Measurements from ENCODE around the gene PTAR1. TPM values are rescaled to one million over a fixed set of nuclear protein-coding genes. Genes with fewer than 3 reads are reported as not detected.
A peak's percentile ranks its signal among the peaks of the same experiment; 100 is the strongest.

Gene PTAR1
- total and polyA plus RNA-seq, 8 donors, result 49.5 to 117 (median 73.1) TPM

GRCh38 chr9:69744688-69745380 lies 15.0 kb downstream of the PTAR1 start:
- no peaks in the 10 kb centered on the region for H3K9me3 ChIP-seq
- H3K27me3 ChIP-seq, result no peaks in the 10 kb centered on the region
- DNase-seq (no peak), ATAC-seq (no peak)
- TF ChIP-seq CTCF (IDR thresholded peaks at IDR 0.05), result no peak
- peak overlapping the region in 1 of 2 donors; percentile 83 for H3K27ac ChIP-seq
- peaks cover 0 to 19% of the 10 kb centered on the region in 2 donors for H3K36me3 ChIP-seq
- no peak overlapping the region for H3K4me3 ChIP-seq
- intact Hi-C loops (cut with DNase I), result no loop called here
- peaks cover 0 to 24% of the 10 kb centered on the region in 2 donors for H3K4me1 ChIP-seq

DNA sequence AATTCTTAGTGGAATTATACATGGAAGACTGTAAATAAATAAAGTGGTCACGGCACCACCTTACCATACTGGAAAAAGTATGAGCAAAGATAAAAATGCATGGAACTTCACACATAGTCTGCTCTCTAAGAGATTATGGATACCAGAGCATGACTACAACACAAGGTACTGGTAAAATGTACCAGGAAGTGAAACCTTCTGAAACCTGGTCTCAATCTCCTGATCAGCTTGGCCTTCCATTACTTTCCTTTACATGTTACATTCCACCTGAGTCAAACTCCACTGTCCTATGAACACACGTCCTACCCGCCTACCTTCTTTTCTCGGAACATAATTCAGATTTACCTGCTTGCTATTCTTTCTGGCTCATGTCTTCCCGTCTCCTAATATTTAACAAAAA lies 15.9 kb downstream of the PTAR1 start:
- no peak for TF ChIP-seq CTCF (IDR thresholded peaks at IDR 0.05)
- Histone ChIP-seq H3K27me3 (no peaks in the 10 kb centered on the region), H3K36me3 (peaks cover 0 to 13% of the 10 kb centered on the region in 2 donors), H3K9me3 (no peaks in the 10 kb centered on the region), H3K4me3 (no peak overlapping the region), H3K4me1 (peaks cover 0 to 22% of the 10 kb centered on the region in 2 donors), H3K27ac (no peak overlapping the region)
- DNase-seq, result no peak
- intact Hi-C loops (cut with DNase I), result no loop called here
- no peak for ATAC-seq

DNA sequence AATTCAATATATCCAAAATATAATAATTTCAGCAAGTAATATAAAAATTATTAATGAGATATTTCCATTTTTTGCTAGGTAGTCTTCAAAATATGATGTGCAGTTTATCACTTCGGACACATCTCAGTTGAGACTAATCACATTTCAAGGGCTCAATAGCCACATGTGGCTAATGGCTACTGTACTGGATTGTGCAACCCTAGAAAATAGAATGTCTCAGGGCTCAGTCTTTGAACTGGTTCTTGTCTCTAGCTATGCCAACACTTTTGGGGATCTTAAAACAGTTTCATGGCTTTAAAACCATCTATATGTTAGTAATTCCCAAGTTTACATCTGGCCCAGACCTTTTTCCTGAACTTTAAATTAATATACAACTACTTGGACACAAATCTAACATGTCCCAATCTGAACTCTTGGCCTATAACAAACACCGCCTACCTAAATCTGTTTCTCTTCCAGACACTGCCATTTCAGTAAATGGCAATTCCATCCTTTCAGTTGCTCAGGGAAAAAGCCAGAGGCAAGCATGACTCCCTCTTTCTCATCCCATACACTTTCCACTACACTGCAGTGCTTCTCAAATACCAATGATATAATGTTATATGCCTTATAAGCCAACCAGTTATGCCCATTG lies 18.8 kb downstream of the PTAR1 start:
- DNase-seq (no peak), ATAC-seq (no peak)
- H3K4me3 ChIP-seq, result no peak overlapping the region
- peaks cover 0 to 8% of the 10 kb centered on the region in 2 donors for H3K4me1 ChIP-seq
- H3K27me3 ChIP-seq, result no peaks in the 10 kb centered on the region
- H3K27ac ChIP-seq, result no peak overlapping the region
- intact Hi-C loops (cut with DNase I), result no loop called here
- no peak for TF ChIP-seq CTCF (IDR thresholded peaks at IDR 0.05)
- no peaks in the 10 kb centered on the region for H3K9me3 ChIP-seq
- peaks cover 0 to 21% of the 10 kb centered on the region in 2 donors for H3K36me3 ChIP-seq

DNA sequence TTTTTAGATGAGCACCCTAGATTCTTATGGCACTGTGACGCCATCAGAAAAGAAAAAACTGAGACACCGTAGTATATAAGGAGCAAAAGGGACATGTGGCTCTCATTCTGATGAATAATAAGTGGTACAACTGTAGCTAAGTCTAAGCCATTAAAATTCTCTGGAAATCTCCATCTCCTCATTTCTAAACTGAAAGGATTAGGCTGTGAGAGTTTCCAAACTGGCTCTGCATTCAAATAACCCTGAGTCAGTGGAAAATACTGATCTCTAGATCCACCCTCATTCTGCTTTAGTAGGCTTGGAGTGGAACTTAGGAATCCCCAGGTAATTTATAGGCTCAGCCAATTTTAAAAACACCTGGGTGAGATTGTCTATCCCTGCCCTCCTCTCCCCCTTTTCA lies 28.5 kb downstream of the PTAR1 start:
- TF ChIP-seq CTCF (IDR thresholded peaks at IDR 0.05), result no peak
- H3K4me1 ChIP-seq, result no peaks in the 10 kb centered on the region
- intact Hi-C loops (cut with DNase I), result loop anchor here in 1 of 2 donors (10.0 kb wide), 1 partner anchor 57 kb away; the partner anchor contains the start of gene APBA1
- H3K36me3 ChIP-seq, result peaks cover 0 to 64% of the 10 kb centered on the region in 2 donors
- H3K4me3 ChIP-seq, result no peak overlapping the region
- no peak overlapping the region for H3K27ac ChIP-seq
- H3K9me3 ChIP-seq, result no peaks in the 10 kb centered on the region
- DNase-seq, result no peak
- no peak for ATAC-seq
- H3K27me3 ChIP-seq, result no peaks in the 10 kb centered on the region

DNA sequence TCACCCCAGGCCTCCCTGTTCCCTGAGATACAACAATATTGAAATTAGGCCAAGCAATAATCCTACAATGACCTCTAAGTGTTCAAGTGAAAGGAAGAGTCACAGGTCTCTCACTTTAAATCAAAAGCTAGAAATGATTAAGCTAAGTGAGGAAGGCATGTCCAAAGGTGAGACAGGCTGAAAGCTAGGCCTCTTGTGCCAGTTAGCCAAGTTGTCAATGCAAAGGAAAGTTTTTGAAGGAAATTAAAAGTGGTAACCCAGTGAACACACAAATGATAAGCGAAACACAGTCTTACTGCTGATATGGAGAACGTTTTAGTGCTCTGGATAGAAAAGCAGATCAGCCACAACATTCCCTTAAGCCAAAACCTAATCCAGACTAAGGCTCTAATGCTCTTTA lies 39.8 kb downstream of the PTAR1 start:
- no peak overlapping the region for H3K4me3 ChIP-seq
- H3K4me1 ChIP-seq, result no peaks in the 10 kb centered on the region
- H3K36me3 ChIP-seq, result peaks cover 0 to 74% of the 10 kb centered on the region in 2 donors
- intact Hi-C loops (cut with DNase I), result no loop called here
- no peaks in the 10 kb centered on the region for H3K27me3 ChIP-seq
- H3K9me3 ChIP-seq, result no peaks in the 10 kb centered on the region
- no peak for TF ChIP-seq CTCF (IDR thresholded peaks at IDR 0.05)
- DNase-seq (no peak), ATAC-seq (no peak)
- no peak overlapping the region for H3K27ac ChIP-seq

Data from left lung (tissue), 10 donors.